Natural killer cell (primary cell): Measurements from ENCODE around the gene CLPX. TPM values are rescaled to one million over a fixed set of nuclear protein-coding genes. Genes with fewer than 3 reads are reported as not detected.

Experiments used
- ATAC-seq, 3 donors: fragments of 150-1000 bp in 2 of 3; fragments of 200-7000 bp in 1 of 3; cut with Tn5 transposase; 1 replicate in 1 of 3; 2 replicates in 2 of 3; pipeline ENCODE4 v1.10.0; 2021; ENCODE audit warnings: mild to moderate bottlenecking in 2 of 3, moderate library complexity in 2 of 3
- DNase-seq, 2 donors: peaks; one replicate each; pipeline versions ENCODE4 v3.0.0 to v3.0.0-alpha.2; 2013 to 2021; ENCODE audit warnings: mixed read lengths in 1 of 2
- H3K27ac ChIP-seq: one replicate; pipeline ENCODE4 v1.5.1; 2013; ENCODE audit warnings: mild to moderate bottlenecking, low read length
- H3K27me3 ChIP-seq: one replicate; pipeline ENCODE4 v1.6.1; 2013; ENCODE audit warnings: low read length; ENCODE audit not compliant: control insufficient read depth, insufficient read depth
- H3K36me3 ChIP-seq: one replicate; pipeline ENCODE4 v1.6.1; 2013; ENCODE audit warnings: low read length; ENCODE audit not compliant: control insufficient read depth, insufficient read depth
- H3K4me1 ChIP-seq: one replicate; pipeline ENCODE4 v1.6.1; 2013; ENCODE audit warnings: low read length; ENCODE audit not compliant: control insufficient read depth, insufficient read depth
- H3K4me3 ChIP-seq: one replicate; pipeline ENCODE4 v1.5.1; 2013; ENCODE audit warnings: low read length
- H3K9me3 ChIP-seq: one replicate; pipeline ENCODE4 v1.6.1; 2013; ENCODE audit warnings: low read length; ENCODE audit not compliant: control insufficient read depth, insufficient read depth
- H3K27ac Mint-ChIP-seq, 2 donors: one replicate each; pipeline ENCODE4 v1.8.0; 2022; ENCODE audit warnings: mild to moderate bottlenecking in 2 of 2, mixed read lengths in 2 of 2, moderate library complexity in 1 of 2
- H3K27me3 Mint-ChIP-seq, 2 donors: one replicate each; pipeline ENCODE4 v1.8.0; 2022; ENCODE audit warnings: low read depth in 2 of 2, mixed read lengths in 2 of 2
- H3K36me3 Mint-ChIP-seq: one replicate; pipeline ENCODE4 v1.8.0; 2022; ENCODE audit warnings: mixed read lengths
- H3K4me1 Mint-ChIP-seq, 2 donors: one replicate each; pipeline ENCODE4 v1.8.0; 2022; ENCODE audit warnings: mixed read lengths in 2 of 2
- H3K4me3 Mint-ChIP-seq: one replicate; pipeline ENCODE4 v1.8.0; 2022; ENCODE audit warnings: mild to moderate bottlenecking, moderate library complexity, mixed read lengths
- H3K9me3 Mint-ChIP-seq, 2 donors: one replicate each; pipeline ENCODE4 v1.8.0; 2022; ENCODE audit warnings: mixed read lengths in 2 of 2
- CTCF ChIP-seq: fragments of 200-600 bp; IDR thresholded peaks from one replicate; pipeline ENCODE4 v1.8.0; 2022; ENCODE audit warnings: antibody characterized with exemption
- WGBS: methylation state at CpG from one replicate; pipeline ENCODE4 v1.1.7; 2013; ENCODE audit warnings: missing lambda C conversion rate; ENCODE audit not compliant: insufficient coverage; 5-methylcytosine and 5-hydroxymethylcytosine counted together
- intact Hi-C: fragments of 100-400 bp; cut with micrococcal nuclease; formaldehyde crosslinking; loops from one replicate; pipeline ENCODE4 v1.14.2; 2022
- total RNA-seq, 4 donors: library from RNA; stranded (reverse); fragments of 120-200 nt in 1 of 4; gene quantifications; one replicate each; pipeline versions ENCODE4 v1.2.3 to v1.2.4, GENCODE V29; 2013 to 2022

Gene CLPX
- total RNA-seq, 3 donors from 2014 or later (not counting 1 experiment from before 2014, with no cell fraction given), result 35.4 to 39.9 (median 38.2) TPM

- H3K4me3 Mint-ChIP-seq, result no peak overlapping the region
- H3K27ac Mint-ChIP-seq, result no peak overlapping the region
- 90% methylated on average over 17 of the region's 17 CpGs for WGBS
- no peak overlapping the region for H3K4me3 ChIP-seq
- TF ChIP-seq CTCF, result no peak
- no peaks in the 10 kb centered on the region for H3K27me3 Mint-ChIP-seq
- ATAC-seq (no peak), DNase-seq (no peak)
- no peaks in the 10 kb centered on the region for H3K4me1 Mint-ChIP-seq
- no peaks in the 10 kb centered on the region for H3K36me3 ChIP-seq
- H3K9me3 Mint-ChIP-seq, result no peaks in the 10 kb centered on the region
- H3K36me3 Mint-ChIP-seq, result no peaks in the 10 kb centered on the region
- no peaks in the 10 kb centered on the region for H3K4me1 ChIP-seq
- intact Hi-C loops, result no loop called here
- no peaks in the 10 kb centered on the region for H3K9me3 ChIP-seq
- no peak overlapping the region for H3K27ac ChIP-seq
- no peaks in the 10 kb centered on the region for H3K27me3 ChIP-seq
Measured at GRCh38 chr15:65209701-65210643, 24.8 kb upstream of the CLPX start.

- no peak for ATAC-seq
- Mint-ChIP-seq H3K27ac (no peak overlapping the region), H3K4me3 (no peak overlapping the region), H3K9me3 (no peaks in the 10 kb centered on the region), H3K4me1 (no peaks in the 10 kb centered on the region), H3K36me3 (no peaks in the 10 kb centered on the region), H3K27me3 (no peaks in the 10 kb centered on the region)
- no peaks in the 10 kb centered on the region for H3K9me3 ChIP-seq
- WGBS, result 100% methylated on average over 2 of the region's 2 CpGs
- H3K27me3 ChIP-seq, result no peaks in the 10 kb centered on the region
- H3K36me3 ChIP-seq, result no peaks in the 10 kb centered on the region
- no peak for DNase-seq
- intact Hi-C loops, result no loop called here
- TF ChIP-seq CTCF, result no peak
- no peak overlapping the region for H3K4me3 ChIP-seq
- no peaks in the 10 kb centered on the region for H3K4me1 ChIP-seq
- H3K27ac ChIP-seq, result no peak overlapping the region
Measured at GRCh38 chr15:65208647-65209046, 23.5 kb upstream of the CLPX start.

GRCh38 chr15:65207280-65207840 lies 22.2 kb upstream of the CLPX start:
- no peak for TF ChIP-seq CTCF
- H3K36me3 ChIP-seq, result no peaks in the 10 kb centered on the region
- WGBS, result 84% methylated on average over 6 of the region's 6 CpGs
- Mint-ChIP-seq H3K27ac (no peak overlapping the region), H3K27me3 (no peaks in the 10 kb centered on the region), H3K4me3 (no peak overlapping the region), H3K4me1 (no peaks in the 10 kb centered on the region), H3K36me3 (no peaks in the 10 kb centered on the region), H3K9me3 (no peaks in the 10 kb centered on the region)
- H3K27me3 ChIP-seq, result no peaks in the 10 kb centered on the region
- H3K9me3 ChIP-seq, result no peaks in the 10 kb centered on the region
- no peaks in the 10 kb centered on the region for H3K4me1 ChIP-seq
- ATAC-seq, result no peak
- DNase-seq, result no peak
- intact Hi-C loops, result no loop called here
- no peak overlapping the region for H3K4me3 ChIP-seq
- H3K27ac ChIP-seq, result no peak overlapping the region
